Adrenal gland (tissue), 5 donors: ENCODE measurements around the gene ZNF622.

Experiments used
- CTCF ChIP-seq, 6 experiments: fragments of 450-650 bp in 4 of 6; fragments of 200-600 bp in 2 of 6; sonication (generic) in 1 of 6; IDR thresholded peaks; 1 replicate in 5 of 6; 2 replicates in 1 of 6; pipeline versions ENCODE4 v1.5.1 to v1.8.0; 2016 to 2021; ENCODE audit warnings: antibody characterized with exemption in 6 of 6, mild to moderate bottlenecking in 2 of 6, moderate library complexity in 1 of 6
- POLR2A ChIP-seq, 2 donors: fragments of 450-650 bp; IDR thresholded peaks; one replicate each; pipeline ENCODE4 v1.6.1; 2017; ENCODE audit warnings: antibody characterized with exemption in 2 of 2, mild to moderate bottlenecking in 2 of 2, moderate library complexity in 1 of 2
- donor health status: DM: no; HTN: no; CAD: no.

DNA sequence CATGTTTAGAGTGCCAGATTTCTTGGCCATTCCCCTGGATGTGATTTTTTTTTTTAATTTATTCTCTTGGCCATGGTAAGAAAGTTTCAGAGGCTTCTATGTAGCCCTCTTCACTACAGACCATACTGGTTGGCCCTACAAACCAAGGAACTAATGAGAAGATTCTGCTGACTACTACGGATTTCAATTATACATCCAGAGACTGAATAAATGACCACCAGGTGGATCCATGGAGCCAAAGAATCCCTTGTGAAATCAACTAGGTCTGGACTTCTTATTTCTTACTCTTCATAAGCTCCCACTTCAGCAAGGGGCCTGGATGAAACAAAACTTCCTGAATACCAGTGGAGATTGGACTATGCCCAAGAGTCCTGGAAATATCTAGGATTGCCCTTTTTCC lies 27.6 kb downstream of the ZNF622 start:
- TF ChIP-seq POLR2A (IDR thresholded peaks at IDR 0.05), result no peak
- TF ChIP-seq CTCF (IDR thresholded peaks at IDR 0.05), result no peak
